ENCODE data around the gene NDUFAF5. TPM values are rescaled to one million over a fixed set of nuclear protein-coding genes. Genes with fewer than 3 reads are reported as not detected.

NDUFAF5 gene
- total and polyA plus RNA-seq, 2 of the 8 experiments (the other 6 are each of a cell fraction or from before 2014, with no cell fraction given): 11.8 to 32.3 TPM

DNA sequence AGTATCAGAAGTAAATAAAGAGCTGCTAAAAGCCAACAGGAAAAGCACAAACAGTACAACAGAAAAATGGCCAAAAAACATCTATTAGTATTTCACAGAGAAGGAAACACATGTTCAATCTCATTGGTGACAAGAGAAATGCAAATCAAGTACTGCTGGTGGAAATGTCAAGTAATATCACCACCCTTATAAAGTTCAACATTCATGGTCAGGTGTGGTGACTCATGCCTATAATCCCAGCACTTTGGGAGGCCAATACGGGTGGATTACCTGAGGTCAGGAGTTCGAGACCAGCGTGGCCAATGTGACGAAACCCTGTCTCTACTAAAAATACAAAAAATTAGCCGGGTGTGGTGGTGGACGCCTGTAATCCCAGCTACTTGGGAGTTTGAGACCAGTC lies 42.9 kb upstream of the NDUFAF5 start (continued):
- TF ChIP-seq, protein P1, sequence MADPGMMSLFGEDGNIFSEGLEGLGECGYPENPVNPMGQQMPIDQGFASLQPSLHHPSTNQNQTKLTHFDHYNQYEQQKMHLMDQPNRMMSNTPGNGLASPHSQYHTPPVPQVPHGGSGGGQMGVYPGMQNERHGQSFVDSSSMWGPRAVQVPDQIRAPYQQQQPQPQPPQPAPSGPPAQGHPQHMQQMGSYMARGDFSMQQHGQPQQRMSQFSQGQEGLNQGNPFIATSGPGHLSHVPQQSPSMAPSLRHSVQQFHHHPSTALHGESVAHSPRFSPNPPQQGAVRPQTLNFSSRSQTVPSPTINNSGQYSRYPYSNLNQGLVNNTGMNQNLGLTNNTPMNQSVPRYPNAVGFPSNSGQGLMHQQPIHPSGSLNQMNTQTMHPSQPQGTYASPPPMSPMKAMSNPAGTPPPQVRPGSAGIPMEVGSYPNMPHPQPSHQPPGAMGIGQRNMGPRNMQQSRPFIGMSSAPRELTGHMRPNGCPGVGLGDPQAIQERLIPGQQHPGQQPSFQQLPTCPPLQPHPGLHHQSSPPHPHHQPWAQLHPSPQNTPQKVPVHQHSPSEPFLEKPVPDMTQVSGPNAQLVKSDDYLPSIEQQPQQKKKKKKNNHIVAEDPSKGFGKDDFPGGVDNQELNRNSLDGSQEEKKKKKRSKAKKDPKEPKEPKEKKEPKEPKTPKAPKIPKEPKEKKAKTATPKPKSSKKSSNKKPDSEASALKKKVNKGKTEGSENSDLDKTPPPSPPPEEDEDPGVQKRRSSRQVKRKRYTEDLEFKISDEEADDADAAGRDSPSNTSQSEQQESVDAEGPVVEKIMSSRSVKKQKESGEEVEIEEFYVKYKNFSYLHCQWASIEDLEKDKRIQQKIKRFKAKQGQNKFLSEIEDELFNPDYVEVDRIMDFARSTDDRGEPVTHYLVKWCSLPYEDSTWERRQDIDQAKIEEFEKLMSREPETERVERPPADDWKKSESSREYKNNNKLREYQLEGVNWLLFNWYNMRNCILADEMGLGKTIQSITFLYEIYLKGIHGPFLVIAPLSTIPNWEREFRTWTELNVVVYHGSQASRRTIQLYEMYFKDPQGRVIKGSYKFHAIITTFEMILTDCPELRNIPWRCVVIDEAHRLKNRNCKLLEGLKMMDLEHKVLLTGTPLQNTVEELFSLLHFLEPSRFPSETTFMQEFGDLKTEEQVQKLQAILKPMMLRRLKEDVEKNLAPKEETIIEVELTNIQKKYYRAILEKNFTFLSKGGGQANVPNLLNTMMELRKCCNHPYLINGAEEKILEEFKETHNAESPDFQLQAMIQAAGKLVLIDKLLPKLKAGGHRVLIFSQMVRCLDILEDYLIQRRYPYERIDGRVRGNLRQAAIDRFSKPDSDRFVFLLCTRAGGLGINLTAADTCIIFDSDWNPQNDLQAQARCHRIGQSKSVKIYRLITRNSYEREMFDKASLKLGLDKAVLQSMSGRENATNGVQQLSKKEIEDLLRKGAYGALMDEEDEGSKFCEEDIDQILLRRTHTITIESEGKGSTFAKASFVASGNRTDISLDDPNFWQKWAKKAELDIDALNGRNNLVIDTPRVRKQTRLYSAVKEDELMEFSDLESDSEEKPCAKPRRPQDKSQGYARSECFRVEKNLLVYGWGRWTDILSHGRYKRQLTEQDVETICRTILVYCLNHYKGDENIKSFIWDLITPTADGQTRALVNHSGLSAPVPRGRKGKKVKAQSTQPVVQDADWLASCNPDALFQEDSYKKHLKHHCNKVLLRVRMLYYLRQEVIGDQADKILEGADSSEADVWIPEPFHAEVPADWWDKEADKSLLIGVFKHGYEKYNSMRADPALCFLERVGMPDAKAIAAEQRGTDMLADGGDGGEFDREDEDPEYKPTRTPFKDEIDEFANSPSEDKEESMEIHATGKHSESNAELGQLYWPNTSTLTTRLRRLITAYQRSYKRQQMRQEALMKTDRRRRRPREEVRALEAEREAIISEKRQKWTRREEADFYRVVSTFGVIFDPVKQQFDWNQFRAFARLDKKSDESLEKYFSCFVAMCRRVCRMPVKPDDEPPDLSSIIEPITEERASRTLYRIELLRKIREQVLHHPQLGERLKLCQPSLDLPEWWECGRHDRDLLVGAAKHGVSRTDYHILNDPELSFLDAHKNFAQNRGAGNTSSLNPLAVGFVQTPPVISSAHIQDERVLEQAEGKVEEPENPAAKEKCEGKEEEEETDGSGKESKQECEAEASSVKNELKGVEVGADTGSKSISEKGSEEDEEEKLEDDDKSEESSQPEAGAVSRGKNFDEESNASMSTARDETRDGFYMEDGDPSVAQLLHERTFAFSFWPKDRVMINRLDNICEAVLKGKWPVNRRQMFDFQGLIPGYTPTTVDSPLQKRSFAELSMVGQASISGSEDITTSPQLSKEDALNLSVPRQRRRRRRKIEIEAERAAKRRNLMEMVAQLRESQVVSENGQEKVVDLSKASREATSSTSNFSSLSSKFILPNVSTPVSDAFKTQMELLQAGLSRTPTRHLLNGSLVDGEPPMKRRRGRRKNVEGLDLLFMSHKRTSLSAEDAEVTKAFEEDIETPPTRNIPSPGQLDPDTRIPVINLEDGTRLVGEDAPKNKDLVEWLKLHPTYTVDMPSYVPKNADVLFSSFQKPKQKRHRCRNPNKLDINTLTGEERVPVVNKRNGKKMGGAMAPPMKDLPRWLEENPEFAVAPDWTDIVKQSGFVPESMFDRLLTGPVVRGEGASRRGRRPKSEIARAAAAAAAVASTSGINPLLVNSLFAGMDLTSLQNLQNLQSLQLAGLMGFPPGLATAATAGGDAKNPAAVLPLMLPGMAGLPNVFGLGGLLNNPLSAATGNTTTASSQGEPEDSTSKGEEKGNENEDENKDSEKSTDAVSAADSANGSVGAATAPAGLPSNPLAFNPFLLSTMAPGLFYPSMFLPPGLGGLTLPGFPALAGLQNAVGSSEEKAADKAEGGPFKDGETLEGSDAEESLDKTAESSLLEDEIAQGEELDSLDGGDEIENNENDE (IDR thresholded peaks at IDR 0.05; ENCODE audit: insufficient replicate concordance, low read length): no peak
- TF ChIP-seq, protein P2, sequence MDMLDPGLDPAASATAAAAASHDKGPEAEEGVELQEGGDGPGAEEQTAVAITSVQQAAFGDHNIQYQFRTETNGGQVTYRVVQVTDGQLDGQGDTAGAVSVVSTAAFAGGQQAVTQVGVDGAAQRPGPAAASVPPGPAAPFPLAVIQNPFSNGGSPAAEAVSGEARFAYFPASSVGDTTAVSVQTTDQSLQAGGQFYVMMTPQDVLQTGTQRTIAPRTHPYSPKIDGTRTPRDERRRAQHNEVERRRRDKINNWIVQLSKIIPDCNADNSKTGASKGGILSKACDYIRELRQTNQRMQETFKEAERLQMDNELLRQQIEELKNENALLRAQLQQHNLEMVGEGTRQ (IDR thresholded peaks at IDR 0.05; ENCODE audit: low read length): no peak
- TF ChIP-seq RNF2 (IDR thresholded peaks at IDR 0.05; ENCODE audit: borderline replicate concordance, low read depth, low read length, missing control alignments, poor library complexity, severe bottlenecking) (no peak), SUZ12 (IDR thresholded peaks at IDR 0.05; ENCODE audit: low read length) (no peak), GTF2F1 (IDR thresholded peaks at IDR 0.05; ENCODE audit: borderline replicate concordance, low read depth, low read length) (no peak)
- TF ChIP-seq, protein P3, sequence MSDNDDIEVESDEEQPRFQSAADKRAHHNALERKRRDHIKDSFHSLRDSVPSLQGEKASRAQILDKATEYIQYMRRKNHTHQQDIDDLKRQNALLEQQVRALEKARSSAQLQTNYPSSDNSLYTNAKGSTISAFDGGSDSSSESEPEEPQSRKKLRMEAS (IDR thresholded peaks at IDR 0.05): no peak
